Measurements from ENCODE around the gene MIPOL1. TPM values are rescaled to one million over a fixed set of nuclear protein-coding genes. Genes with fewer than 3 reads are reported as not detected.
"Not testable (repeated sequence)": the region's sequence is repeated elsewhere in the genome, so short reads cannot be mapped to it uniquely, and the experiment has no call there.

Gene MIPOL1
- total RNA-seq, 1 donor from 2014 or later, result not detected

GRCh38 chr14:37320106-37320505 is 122.4 kb downstream of the MIPOL1 start:
- Mint-ChIP-seq H3K9me3 (no peaks in the 10 kb centered on the region), H3K27me3 (no peaks in the 10 kb centered on the region), H3K27ac (no peak overlapping the region), H3K36me3 (ENCODE audit: low read depth) (no peaks in the 10 kb centered on the region), H3K4me1 (no peaks in the 10 kb centered on the region), H3K4me3 (no peak overlapping the region)
- intact Hi-C loops (cut with micrococcal nuclease), result no loop called here
- no peak for DNase-seq

GRCh38 chr14:37325332-37325731 is 127.6 kb downstream of the MIPOL1 start:
- no peaks in the 10 kb centered on the region for H3K9me3 Mint-ChIP-seq

GRCh38 chr14:37326434-37326833 is 128.7 kb downstream of the MIPOL1 start:
- no peak overlapping the region for H3K4me3 Mint-ChIP-seq

More at GRCh38 chr14:37325332-37325731, 127.6 kb downstream of the MIPOL1 start:
- Mint-ChIP-seq H3K4me3 (no peak overlapping the region), H3K4me1 (no peaks in the 10 kb centered on the region), H3K27ac (no peak overlapping the region), H3K36me3 (ENCODE audit: low read depth) (no peaks in the 10 kb centered on the region), H3K27me3 (no peaks in the 10 kb centered on the region)
- no peak for DNase-seq
- intact Hi-C loops (cut with micrococcal nuclease), result no loop called here

GRCh38 chr14:37327933-37328332 is 130.2 kb downstream of the MIPOL1 start:
- intact Hi-C loops (cut with micrococcal nuclease); H3K4me1 Mint-ChIP-seq; H3K9me3 Mint-ChIP-seq; H3K27ac Mint-ChIP-seq; H3K36me3 Mint-ChIP-seq (ENCODE audit: low read depth); DNase-seq; H3K4me3 Mint-ChIP-seq; H3K27me3 Mint-ChIP-seq: not testable (repeated sequence)

More at GRCh38 chr14:37326434-37326833, 128.7 kb downstream of the MIPOL1 start:
- no peaks in the 10 kb centered on the region for H3K9me3 Mint-ChIP-seq
- intact Hi-C loops (cut with micrococcal nuclease), result no loop called here
- no peak for DNase-seq
- no peak overlapping the region for H3K27ac Mint-ChIP-seq
- H3K4me1 Mint-ChIP-seq, result no peaks in the 10 kb centered on the region
- H3K36me3 Mint-ChIP-seq (ENCODE audit: low read depth), result no peaks in the 10 kb centered on the region
- H3K27me3 Mint-ChIP-seq, result no peaks in the 10 kb centered on the region

GRCh38 chr14:37328673-37329072 is 130.9 kb downstream of the MIPOL1 start:
- intact Hi-C loops (cut with micrococcal nuclease), result no loop called here
- no peak overlapping the region for H3K4me3 Mint-ChIP-seq
- DNase-seq, result no peak
- no peaks in the 10 kb centered on the region for H3K9me3 Mint-ChIP-seq
- H3K4me1 Mint-ChIP-seq, result no peaks in the 10 kb centered on the region
- no peaks in the 10 kb centered on the region for H3K36me3 Mint-ChIP-seq (ENCODE audit: low read depth)
- H3K27ac Mint-ChIP-seq, result no peak overlapping the region
- H3K27me3 Mint-ChIP-seq, result no peaks in the 10 kb centered on the region

- no peaks in the 10 kb centered on the region for H3K9me3 Mint-ChIP-seq
- no peaks in the 10 kb centered on the region for H3K36me3 Mint-ChIP-seq (ENCODE audit: low read depth)
- no peaks in the 10 kb centered on the region for H3K27me3 Mint-ChIP-seq
- H3K4me1 Mint-ChIP-seq, result no peaks in the 10 kb centered on the region
- no peak for DNase-seq
- intact Hi-C loops (cut with micrococcal nuclease), result no loop called here
- H3K4me3 Mint-ChIP-seq, result no peak overlapping the region
- H3K27ac Mint-ChIP-seq, result no peak overlapping the region
Observed at GRCh38 chr14:37329189-37330001, 131.7 kb downstream of the MIPOL1 start.

GRCh38 chr14:37330910-37331309 is 133.2 kb downstream of the MIPOL1 start:
- Mint-ChIP-seq H3K27me3 (no peaks in the 10 kb centered on the region), H3K4me3 (no peak overlapping the region), H3K4me1 (no peaks in the 10 kb centered on the region), H3K27ac (no peak overlapping the region), H3K36me3 (ENCODE audit: low read depth) (no peaks in the 10 kb centered on the region), H3K9me3 (no peaks in the 10 kb centered on the region)
- no peak for DNase-seq
- intact Hi-C loops (cut with micrococcal nuclease), result no loop called here

- Mint-ChIP-seq H3K4me1 (no peaks in the 10 kb centered on the region), H3K4me3 (no peak overlapping the region), H3K27ac (no peak overlapping the region), H3K9me3 (no peaks in the 10 kb centered on the region), H3K36me3 (ENCODE audit: low read depth) (no peaks in the 10 kb centered on the region), H3K27me3 (no peaks in the 10 kb centered on the region)
- DNase-seq, result no peak
- intact Hi-C loops (cut with micrococcal nuclease), result no loop called here
Observed at GRCh38 chr14:37340353-37340752, 142.6 kb downstream of the MIPOL1 start.

- Mint-ChIP-seq H3K9me3 (peaks cover 10% of the 10 kb centered on the region), H3K27me3 (no peaks in the 10 kb centered on the region), H3K27ac (no peak overlapping the region), H3K4me1 (no peaks in the 10 kb centered on the region), H3K36me3 (ENCODE audit: low read depth) (no peaks in the 10 kb centered on the region), H3K4me3 (no peak overlapping the region)
- intact Hi-C loops (cut with micrococcal nuclease), result no loop called here
- no peak for DNase-seq
Observed at GRCh38 chr14:37343307-37344094, 145.8 kb downstream of the MIPOL1 start.

- Mint-ChIP-seq H3K9me3 (peaks cover 27% of the 10 kb centered on the region), H3K36me3 (ENCODE audit: low read depth) (no peaks in the 10 kb centered on the region), H3K4me1 (no peaks in the 10 kb centered on the region), H3K27ac (no peak overlapping the region), H3K27me3 (no peaks in the 10 kb centered on the region), H3K4me3 (no peak overlapping the region)
- intact Hi-C loops (cut with micrococcal nuclease), result no loop called here
- no peak for DNase-seq
Observed at GRCh38 chr14:37363661-37364060, 165.9 kb downstream of the MIPOL1 start.

GRCh38 chr14:37369425-37369824 is 171.7 kb downstream of the MIPOL1 start:
- no peak for DNase-seq
- Mint-ChIP-seq H3K9me3 (peaks cover 1% of the 10 kb centered on the region), H3K36me3 (ENCODE audit: low read depth) (no peaks in the 10 kb centered on the region), H3K27me3 (no peaks in the 10 kb centered on the region), H3K4me1 (no peaks in the 10 kb centered on the region), H3K27ac (no peak overlapping the region), H3K4me3 (no peak overlapping the region)
- intact Hi-C loops (cut with micrococcal nuclease), result no loop called here

GRCh38 chr14:37375566-37375965 is 177.8 kb downstream of the MIPOL1 start:
- Mint-ChIP-seq H3K4me3 (no peak overlapping the region), H3K36me3 (ENCODE audit: low read depth) (no peaks in the 10 kb centered on the region), H3K27ac (no peak overlapping the region), H3K27me3 (no peaks in the 10 kb centered on the region), H3K4me1 (no peaks in the 10 kb centered on the region), H3K9me3 (no peaks in the 10 kb centered on the region)
- intact Hi-C loops (cut with micrococcal nuclease), result no loop called here
- no peak for DNase-seq

GRCh38 chr14:37376944-37377609 is 179.3 kb downstream of the MIPOL1 start:
- Mint-ChIP-seq H3K27ac (no peak overlapping the region), H3K27me3 (no peaks in the 10 kb centered on the region), H3K36me3 (ENCODE audit: low read depth) (no peaks in the 10 kb centered on the region), H3K4me3 (no peak overlapping the region), H3K4me1 (no peaks in the 10 kb centered on the region), H3K9me3 (no peaks in the 10 kb centered on the region)
- intact Hi-C loops (cut with micrococcal nuclease), result no loop called here
- no peak for DNase-seq

All from activated CD4-positive, alpha-beta T cell treated with anti-CD3 and anti-CD28 coated beads, Interleukin-2, amount 10 ng/mL, durations not matched to agents 24 days and 14 days (primary cell).